ENCODE results near the gene ARID4A. TPM values are rescaled to one million over a fixed set of nuclear protein-coding genes. Genes with fewer than 3 reads are reported as not detected.

ARID4A gene
- total and polyA plus RNA-seq, 2 of the 13 experiments (the other 11 are each of a cell fraction or from before 2014, with no cell fraction given), result 7.2 to 9.7 TPM

DNA sequence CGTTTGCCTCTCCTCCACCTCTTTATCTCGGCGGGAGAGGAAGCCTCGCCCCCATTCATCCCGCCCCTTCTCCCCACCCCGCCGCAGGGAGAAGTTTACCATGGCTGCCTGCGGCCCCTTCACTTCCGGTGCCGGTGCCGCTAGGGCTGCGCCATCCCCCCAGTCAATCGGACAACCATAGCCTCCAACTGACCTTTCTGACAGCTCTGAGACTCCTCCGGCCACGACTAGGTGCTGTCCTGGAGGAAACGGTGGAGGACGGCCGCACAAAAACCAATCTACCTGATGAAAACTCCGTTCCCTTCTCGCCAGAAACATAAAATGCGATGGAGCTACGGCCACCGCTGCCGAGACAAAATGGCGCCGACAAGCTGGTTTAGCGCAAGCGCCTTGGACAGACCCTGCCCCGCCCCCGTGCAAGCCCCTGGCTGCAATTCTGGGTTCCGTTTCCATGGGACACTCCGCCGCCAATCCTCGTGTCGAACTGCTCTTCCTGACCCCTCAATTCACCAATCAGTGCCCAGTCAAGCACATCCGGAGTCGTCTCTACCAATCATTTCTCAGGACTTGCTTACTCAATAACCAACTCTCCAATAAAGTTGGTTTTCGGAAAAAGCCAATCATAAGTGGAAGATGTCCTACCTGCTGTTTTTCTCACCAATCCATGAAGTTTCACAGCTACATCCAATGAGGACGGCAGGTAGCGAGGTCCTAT, 436 bp upstream of the ARID4A start (continued):
- no peak for TF ChIP-seq ZBTB46 (CRISPR knock-in tag; IDR thresholded peaks at IDR 0.05; ENCODE audit: borderline replicate concordance)
- no peak for TF ChIP-seq ZNF121 (CRISPR knock-in tag; IDR thresholded peaks at IDR 0.05)
- peak; percentile 86 for TF ChIP-seq MYC (CRISPR knock-in tag; IDR thresholded peaks at IDR 0.05; ENCODE audit: borderline replicate concordance)
- 0 out of 2 replicates have a peak, but pooled peaks have one; percentile 27 for TF ChIP-seq ZMYM3 (CRISPR knock-in tag; IDR thresholded peaks at IDR 0.05)
- TF ChIP-seq, protein P1, sequence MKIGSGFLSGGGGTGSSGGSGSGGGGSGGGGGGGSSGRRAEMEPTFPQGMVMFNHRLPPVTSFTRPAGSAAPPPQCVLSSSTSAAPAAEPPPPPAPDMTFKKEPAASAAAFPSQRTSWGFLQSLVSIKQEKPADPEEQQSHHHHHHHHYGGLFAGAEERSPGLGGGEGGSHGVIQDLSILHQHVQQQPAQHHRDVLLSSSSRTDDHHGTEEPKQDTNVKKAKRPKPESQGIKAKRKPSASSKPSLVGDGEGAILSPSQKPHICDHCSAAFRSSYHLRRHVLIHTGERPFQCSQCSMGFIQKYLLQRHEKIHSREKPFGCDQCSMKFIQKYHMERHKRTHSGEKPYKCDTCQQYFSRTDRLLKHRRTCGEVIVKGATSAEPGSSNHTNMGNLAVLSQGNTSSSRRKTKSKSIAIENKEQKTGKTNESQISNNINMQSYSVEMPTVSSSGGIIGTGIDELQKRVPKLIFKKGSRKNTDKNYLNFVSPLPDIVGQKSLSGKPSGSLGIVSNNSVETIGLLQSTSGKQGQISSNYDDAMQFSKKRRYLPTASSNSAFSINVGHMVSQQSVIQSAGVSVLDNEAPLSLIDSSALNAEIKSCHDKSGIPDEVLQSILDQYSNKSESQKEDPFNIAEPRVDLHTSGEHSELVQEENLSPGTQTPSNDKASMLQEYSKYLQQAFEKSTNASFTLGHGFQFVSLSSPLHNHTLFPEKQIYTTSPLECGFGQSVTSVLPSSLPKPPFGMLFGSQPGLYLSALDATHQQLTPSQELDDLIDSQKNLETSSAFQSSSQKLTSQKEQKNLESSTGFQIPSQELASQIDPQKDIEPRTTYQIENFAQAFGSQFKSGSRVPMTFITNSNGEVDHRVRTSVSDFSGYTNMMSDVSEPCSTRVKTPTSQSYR (CRISPR knock-in tag; IDR thresholded peaks at IDR 0.05; ENCODE audit: borderline replicate concordance), result peak; percentile 58
- TF ChIP-seq, protein P2, sequence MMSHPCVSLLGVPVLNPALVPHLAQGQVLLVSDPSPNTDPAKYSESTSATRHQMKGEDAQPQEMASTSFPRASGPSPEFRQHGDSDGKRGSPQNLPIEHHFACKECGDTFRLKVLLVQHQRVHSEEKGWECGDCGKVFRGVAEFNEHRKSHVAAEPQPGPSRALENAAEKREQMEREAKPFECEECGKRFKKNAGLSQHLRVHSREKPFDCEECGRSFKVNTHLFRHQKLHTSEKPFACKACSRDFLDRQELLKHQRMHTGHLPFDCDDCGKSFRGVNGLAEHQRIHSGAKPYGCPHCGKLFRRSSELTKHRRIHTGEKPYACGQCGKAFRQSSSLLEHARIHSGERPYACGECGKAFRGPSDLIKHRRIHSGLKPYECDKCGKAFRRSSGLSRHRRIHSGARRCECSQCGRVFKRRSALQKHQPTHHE (CRISPR knock-in tag; IDR thresholded peaks at IDR 0.05; ENCODE audit: borderline replicate concordance), result peak; percentile 41; the same call in 1 of the 2 replicates
- peak; percentile 70; the same call in 1 of the 2 replicates for TF ChIP-seq MAZ (IDR thresholded peaks at IDR 0.05; ENCODE audit: borderline replicate concordance, low read depth, low read length)
- TF ChIP-seq MAZ (CRISPR knock-in tag; IDR thresholded peaks at IDR 0.05; ENCODE audit: low read depth), result no peak
- peak; percentile 61; the same call in 1 of the 2 replicates for TF ChIP-seq ZNF670 (CRISPR knock-in tag; IDR thresholded peaks at IDR 0.05; ENCODE audit: borderline replicate concordance)
- TF ChIP-seq ZNF335 (CRISPR knock-in tag; IDR thresholded peaks at IDR 0.05), result peak; percentile 59; the same call in 1 of the 2 replicates
- TF ChIP-seq, protein P3, sequence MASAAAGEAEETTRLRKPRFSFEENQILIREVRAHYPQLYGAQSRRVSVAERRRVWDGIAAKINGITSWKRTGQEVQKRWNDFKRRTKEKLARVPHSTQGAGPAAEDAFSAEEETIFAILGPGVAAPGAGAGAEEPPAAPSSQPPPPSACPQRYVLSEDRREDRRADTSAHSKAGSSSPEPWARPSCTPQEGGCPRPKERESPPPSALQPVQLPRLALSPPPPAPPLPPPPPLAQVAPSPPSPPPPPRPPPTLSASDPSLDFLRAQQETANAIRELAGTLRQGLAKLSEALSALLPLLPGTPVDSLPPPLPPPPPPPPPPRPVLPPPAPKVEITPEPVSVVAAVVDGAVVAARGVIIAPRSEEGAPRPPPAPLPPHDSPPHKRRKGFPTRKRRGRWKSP (CRISPR knock-in tag; IDR thresholded peaks at IDR 0.05), result peak; percentile 82
- TF ChIP-seq, protein P4, sequence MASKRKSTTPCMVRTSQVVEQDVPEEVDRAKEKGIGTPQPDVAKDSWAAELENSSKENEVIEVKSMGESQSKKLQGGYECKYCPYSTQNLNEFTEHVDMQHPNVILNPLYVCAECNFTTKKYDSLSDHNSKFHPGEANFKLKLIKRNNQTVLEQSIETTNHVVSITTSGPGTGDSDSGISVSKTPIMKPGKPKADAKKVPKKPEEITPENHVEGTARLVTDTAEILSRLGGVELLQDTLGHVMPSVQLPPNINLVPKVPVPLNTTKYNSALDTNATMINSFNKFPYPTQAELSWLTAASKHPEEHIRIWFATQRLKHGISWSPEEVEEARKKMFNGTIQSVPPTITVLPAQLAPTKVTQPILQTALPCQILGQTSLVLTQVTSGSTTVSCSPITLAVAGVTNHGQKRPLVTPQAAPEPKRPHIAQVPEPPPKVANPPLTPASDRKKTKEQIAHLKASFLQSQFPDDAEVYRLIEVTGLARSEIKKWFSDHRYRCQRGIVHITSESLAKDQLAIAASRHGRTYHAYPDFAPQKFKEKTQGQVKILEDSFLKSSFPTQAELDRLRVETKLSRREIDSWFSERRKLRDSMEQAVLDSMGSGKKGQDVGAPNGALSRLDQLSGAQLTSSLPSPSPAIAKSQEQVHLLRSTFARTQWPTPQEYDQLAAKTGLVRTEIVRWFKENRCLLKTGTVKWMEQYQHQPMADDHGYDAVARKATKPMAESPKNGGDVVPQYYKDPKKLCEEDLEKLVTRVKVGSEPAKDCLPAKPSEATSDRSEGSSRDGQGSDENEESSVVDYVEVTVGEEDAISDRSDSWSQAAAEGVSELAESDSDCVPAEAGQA (IDR thresholded peaks at IDR 0.05; ENCODE audit: low read depth), result peak; percentile 83
- TF ChIP-seq, protein P4 (CRISPR knock-in tag; IDR thresholded peaks at IDR 0.05; ENCODE audit: borderline replicate concordance), result no peak
- TF ChIP-seq ZNF530 (CRISPR knock-in tag; IDR thresholded peaks at IDR 0.05; ENCODE audit: low read depth), result no peak
- TF ChIP-seq ONECUT2 (CRISPR knock-in tag; IDR thresholded peaks at IDR 0.05), result 0 out of 2 replicates have a peak, but pooled peaks have one; percentile 50

Measured in HepG2 (cell line).